Nephron (organoid): ENCODE data around the gene TRPV6.

Source experiments
- H3K27ac Mint-ChIP-seq, 3 experiments: 2 replicates each; pipeline ENCODE4 v1.8.0; 2020; ENCODE audit warnings: mixed read lengths in 3 of 3, mild to moderate bottlenecking in 2 of 3, moderate library complexity in 1 of 3
- H3K27me3 Mint-ChIP-seq: 2 replicates; pipeline ENCODE4 v1.8.0; 2021; ENCODE audit warnings: low read depth, mild to moderate bottlenecking, moderate library complexity, mixed read lengths
- H3K36me3 Mint-ChIP-seq: 2 replicates; pipeline ENCODE4 v1.8.0; 2020; ENCODE audit warnings: low read depth, mixed read lengths
- H3K4me1 Mint-ChIP-seq: 2 replicates; pipeline ENCODE4 v1.8.0; 2020; ENCODE audit warnings: mixed read lengths
- H3K4me3 Mint-ChIP-seq, 3 experiments: 2 replicates each; pipeline ENCODE4 v1.8.0; 2020; ENCODE audit warnings: mild to moderate bottlenecking in 3 of 3, mixed read lengths in 3 of 3, moderate library complexity in 2 of 3
- H3K9me3 Mint-ChIP-seq: 2 replicates; pipeline ENCODE4 v1.8.0; 2020; ENCODE audit warnings: mixed read lengths
- CTCF ChIP-seq, 3 experiments: fragments of 200-600 bp; sonication (generic); IDR thresholded peaks; one replicate each; pipeline ENCODE4 v1.5.0; 2021; ENCODE audit warnings: antibody characterized with exemption in 3 of 3; ENCODE audit not compliant: unreplicated experiment in 3 of 3

Gene TRPV6

GRCh38 chr7:142872106-142872675 is 13.4 kb downstream of the TRPV6 start:
- Mint-ChIP-seq H3K27ac (no peak overlapping the region), H3K36me3 (peaks cover 19% of the 10 kb centered on the region), H3K4me1 (no peaks in the 10 kb centered on the region), H3K27me3 (peaks cover 7% of the 10 kb centered on the region), H3K4me3 (no peak overlapping the region), H3K9me3 (no peaks in the 10 kb centered on the region)
- no peak for TF ChIP-seq CTCF (IDR thresholded peaks at IDR 0.05; ENCODE audit: unreplicated experiment in 3 of 3)

GRCh38 chr7:142871260-142872105 is 14.1 kb downstream of the TRPV6 start:
- peaks cover 2% of the 10 kb centered on the region for H3K27me3 Mint-ChIP-seq
- TF ChIP-seq CTCF (IDR thresholded peaks at IDR 0.05; ENCODE audit: unreplicated experiment in 3 of 3), result no peak
- no peaks in the 10 kb centered on the region for H3K9me3 Mint-ChIP-seq
- peaks cover 19% of the 10 kb centered on the region for H3K36me3 Mint-ChIP-seq
- H3K27ac Mint-ChIP-seq, result no peak overlapping the region
- no peak overlapping the region for H3K4me3 Mint-ChIP-seq
- H3K4me1 Mint-ChIP-seq, result no peaks in the 10 kb centered on the region

- no peak for TF ChIP-seq CTCF (IDR thresholded peaks at IDR 0.05; ENCODE audit: unreplicated experiment in 3 of 3)
- no peak overlapping the region for H3K4me3 Mint-ChIP-seq
- H3K27me3 Mint-ChIP-seq, result no peaks in the 10 kb centered on the region
- H3K36me3 Mint-ChIP-seq, result peaks cover 19% of the 10 kb centered on the region
- no peaks in the 10 kb centered on the region for H3K9me3 Mint-ChIP-seq
- no peaks in the 10 kb centered on the region for H3K4me1 Mint-ChIP-seq
- no peak overlapping the region for H3K27ac Mint-ChIP-seq
Observed at GRCh38 chr7:142870566-142871259, 14.8 kb downstream of the TRPV6 start.

- Mint-ChIP-seq H3K4me3 (no peak overlapping the region), H3K4me1 (no peaks in the 10 kb centered on the region), H3K36me3 (peaks cover 19% of the 10 kb centered on the region), H3K9me3 (no peaks in the 10 kb centered on the region), H3K27ac (no peak overlapping the region), H3K27me3 (peaks cover under 1% of the 10 kb centered on the region)
- TF ChIP-seq CTCF (IDR thresholded peaks at IDR 0.05; ENCODE audit: unreplicated experiment in 3 of 3), result no peak
Observed at GRCh38 chr7:142870147-142870559, 15.4 kb downstream of the TRPV6 start.

GRCh38 chr7:142869434-142869833 is 16.1 kb downstream of the TRPV6 start:
- no peak for TF ChIP-seq CTCF (IDR thresholded peaks at IDR 0.05; ENCODE audit: unreplicated experiment in 3 of 3)
- Mint-ChIP-seq H3K27ac (no peak overlapping the region), H3K4me3 (no peak overlapping the region), H3K9me3 (no peaks in the 10 kb centered on the region), H3K36me3 (peaks cover 22% of the 10 kb centered on the region), H3K27me3 (peaks cover 6% of the 10 kb centered on the region), H3K4me1 (no peaks in the 10 kb centered on the region)
